HepG2 (cell line): ENCODE data around the gene CCNA2. TPM values are rescaled to one million over a fixed set of nuclear protein-coding genes. Genes with fewer than 3 reads are reported as not detected.

Experiments
- ARID2 ChIP-seq: sonication (generic); formaldehyde crosslinking; IDR thresholded peaks from 2 replicates; pipeline ENCODE4 v1.8.1; 2022; ENCODE audit warnings: mild to moderate bottlenecking, missing genetic modification reagents, borderline replicate concordance
- CAMTA2 ChIP-seq: sonication (generic); formaldehyde crosslinking; IDR thresholded peaks from 2 replicates; pipeline ENCODE4 v1.4.0; 2020; ENCODE audit warnings: mild to moderate bottlenecking, missing genetic modification reagents, borderline replicate concordance
- FOXO4 ChIP-seq: sonication (generic); formaldehyde crosslinking; conservative IDR thresholded peaks from 2 replicates; pipeline ENCODE4 v1.8.1; 2023; ENCODE audit warnings: missing genetic modification reagents
- MXD1 ChIP-seq: sonication (generic); formaldehyde crosslinking; IDR thresholded peaks from 2 replicates; pipeline ENCODE4 v1.4.0; 2020; ENCODE audit warnings: mild to moderate bottlenecking, missing genetic modification reagents
- MYPOP ChIP-seq: sonication (generic); formaldehyde crosslinking; IDR thresholded peaks from 2 replicates; pipeline ENCODE4 v1.8.1; 2023; ENCODE audit warnings: mild to moderate bottlenecking, moderate library complexity, missing genetic modification reagents
- NR2F6 ChIP-seq, 2 experiments: IDR thresholded peaks; 2 replicates each; pipeline ENCODE4 v1.6.1; 2016; ENCODE audit warnings: antibody characterized with exemption in 1 of 2, mild to moderate bottlenecking in 1 of 2
- PATZ1 ChIP-seq: sonication (generic); formaldehyde crosslinking; IDR thresholded peaks from 2 replicates; pipeline ENCODE4 v1.4.0; 2020; ENCODE audit warnings: missing genetic modification reagents
- RXRB ChIP-seq: IDR thresholded peaks from 2 replicates; pipeline ENCODE4 v1.6.1; 2016; ENCODE audit warnings: borderline replicate concordance, missing genetic modification reagents, missing compliant biosample characterization
- TRAFD1 ChIP-seq: sonication (generic); formaldehyde crosslinking; IDR thresholded peaks from 2 replicates; pipeline ENCODE4 v1.5.1; 2020; ENCODE audit warnings: missing genetic modification reagents, mild to moderate bottlenecking, borderline replicate concordance
- ZBTB7B ChIP-seq: sonication (generic); formaldehyde crosslinking; IDR thresholded peaks from 2 replicates; pipeline ENCODE4 v1.4.0; 2020; ENCODE audit warnings: missing genetic modification reagents
- ZFP36 ChIP-seq: fragments of 150-350 bp; IDR thresholded peaks from 2 replicates; pipeline ENCODE4 v1.6.1; 2018; ENCODE audit warnings: borderline replicate concordance, low read length, low read depth; ENCODE audit not compliant: partially characterized antibody
- ZNF329 ChIP-seq: sonication (generic); formaldehyde crosslinking; IDR thresholded peaks from 2 replicates; pipeline ENCODE4 v1.9.0; 2021; ENCODE audit warnings: low read depth, mild to moderate bottlenecking, missing genetic modification reagents
- ZNF687 ChIP-seq: sonication (generic); formaldehyde crosslinking; IDR thresholded peaks from 2 replicates; pipeline ENCODE4 v1.5.1; 2020; ENCODE audit warnings: mild to moderate bottlenecking, missing genetic modification reagents, moderate library complexity
- ZNF703 ChIP-seq: sonication (generic); formaldehyde crosslinking; IDR thresholded peaks from 2 replicates; pipeline ENCODE4 v1.5.1; 2020; ENCODE audit warnings: missing genetic modification reagents, mild to moderate bottlenecking, moderate library complexity, borderline replicate concordance
- ZNF713 ChIP-seq: sonication (generic); formaldehyde crosslinking; IDR thresholded peaks from 2 replicates; pipeline ENCODE4 v1.4.0; 2020; ENCODE audit warnings: mild to moderate bottlenecking, missing genetic modification reagents
- ZNF720 ChIP-seq: sonication (generic); formaldehyde crosslinking; IDR thresholded peaks from 2 replicates; pipeline ENCODE4 v1.4.0; 2020; ENCODE audit warnings: missing genetic modification reagents
- ZNF747 ChIP-seq: sonication (generic); formaldehyde crosslinking; IDR thresholded peaks from 2 replicates; pipeline ENCODE4 v1.8.1; 2023; ENCODE audit warnings: missing genetic modification reagents, mild to moderate bottlenecking, borderline replicate concordance
- polyA plus RNA-seq, 8 experiments: library from polyadenylated mRNA; depleted of rRNA in 3 of 8; stranded (reverse) in 7 of 8; unstranded in 1 of 8; fragments of >200 nt; fragmentation: Illumina TruSeq in 4 of 8; extraction: Trizol in 4 of 8; gene quantifications; 2 replicates each; pipeline versions ENCODE4 v1.2.1 to v1.2.3, GENCODE V29; 2011 to 2016; ENCODE audit warnings: low read depth in 4 of 8, missing spikeins in 1 of 8, mixed read lengths in 1 of 8; ENCODE audit not compliant: insufficient read depth in 1 of 8
- total RNA-seq, 5 experiments: library from RNA; depleted of rRNA; stranded (reverse); fragments of >200 nt; fragmentation: Illumina TruSeq; extraction: Trizol; gene quantifications; 2 replicates each; pipeline ENCODE4 v1.2.3, GENCODE V29; 2016; ENCODE audit warnings: low read depth in 1 of 5

The CCNA2 gene
- total and polyA plus RNA-seq, 2 of the 13 experiments (the other 11 are each of a cell fraction or from before 2014, with no cell fraction given): 31.3 to 105 TPM

GRCh38 chr4:121823505-121824170 is at the start of gene CCNA2 (continued):
- TF ChIP-seq TRAFD1: no peak
- no peak; the same call in 1 of the 2 replicates for TF ChIP-seq ZNF703 (CRISPR knock-in tag)
- peak; percentile 54; the same call in 1 of the 2 replicates for TF ChIP-seq RXRB
- TF ChIP-seq ZNF720 (CRISPR knock-in tag): no peak
- peak; percentile 84 for TF ChIP-seq ZNF687
- no peak for TF ChIP-seq ZFP36
- peak; percentile 96; the same call in 1 of the 2 replicates for TF ChIP-seq MXD1
- no peak for TF ChIP-seq ZNF713 (CRISPR knock-in tag)
- TF ChIP-seq ZBTB7B (CRISPR knock-in tag): no peak
- TF ChIP-seq FOXO4: no peak
- TF ChIP-seq ARID2 (CRISPR knock-in tag): no peak
- TF ChIP-seq CAMTA2 (CRISPR knock-in tag): no peak
- TF ChIP-seq PATZ1 (CRISPR knock-in tag): peak; percentile 53
- no peak for TF ChIP-seq NR2F6 (IDR thresholded peaks at IDR 0.05)
- peak; percentile 35; the same call in 1 of the 2 replicates for TF ChIP-seq NR2F6 (CRISPR knock-in tag; IDR thresholded peaks at IDR 0.05)
- TF ChIP-seq MYPOP (CRISPR knock-in tag): peak; percentile 64; the same call in 1 of the 2 replicates
- peak; percentile 40; the same call in 1 of the 2 replicates for TF ChIP-seq ZNF747 (CRISPR knock-in tag)
- no peak for TF ChIP-seq ZNF329 (CRISPR knock-in tag)
